MCF 10A (cell line): ENCODE data around the gene ARTN. TPM values are rescaled to one million over a fixed set of nuclear protein-coding genes. Genes with fewer than 3 reads are reported as not detected.

ENCODE experiments used
- BruUV-seq: library from RNA; stranded (reverse); fragments of 400-500 nt; replicated peaks from 2 replicates; lab custom pipeline; 2021; lab: Mats Ljungman, UMichigan
- CTCF ChIA-PET: fragments of 300-600 bp; sonication (Branson Sonifier 250); formaldehyde crosslinking; extraction: SDS; loops from one replicate; lab custom pipeline; 2021; ENCODE audit warnings: antibody characterized with exemption, inconsistent platforms; lab: Yijun Ruan, JAX
- POLR2A ChIA-PET: fragments of 300-600, 350-650 bp; sonication (Branson Sonifier 250); formaldehyde crosslinking; extraction: SDS; loops from one replicate; lab custom pipeline; 2020; ENCODE audit warnings: antibody characterized with exemption, inconsistent platforms; lab: Yijun Ruan, JAX
- DNase-seq: peaks from one replicate; pipeline ENCODE4 v3.0.0-alpha.2; 2018; ENCODE audit not compliant: unreplicated experiment
- H3K27ac Mint-ChIP-seq: one replicate; pipeline ENCODE4 v1.8.0; 2022; ENCODE audit warnings: mild to moderate bottlenecking, low read depth, mixed read lengths; ENCODE audit not compliant: unreplicated experiment
- H3K27me3 Mint-ChIP-seq: one replicate; pipeline ENCODE4 v1.8.0; 2022; ENCODE audit warnings: mixed read lengths; ENCODE audit not compliant: insufficient read depth, unreplicated experiment
- H3K36me3 Mint-ChIP-seq: one replicate; pipeline ENCODE4 v1.8.0; 2022; ENCODE audit warnings: mild to moderate bottlenecking, moderate library complexity, mixed read lengths; ENCODE audit not compliant: insufficient read depth, unreplicated experiment
- H3K4me1 Mint-ChIP-seq: one replicate; pipeline ENCODE4 v1.8.0; 2022; ENCODE audit warnings: mixed read lengths; ENCODE audit not compliant: insufficient read depth, unreplicated experiment
- H3K4me3 Mint-ChIP-seq: one replicate; pipeline ENCODE4 v1.8.0; 2022; ENCODE audit warnings: mild to moderate bottlenecking, moderate library complexity, mixed read lengths; ENCODE audit not compliant: unreplicated experiment
- H3K9me3 Mint-ChIP-seq: one replicate; pipeline ENCODE4 v1.8.0; 2022; ENCODE audit warnings: mixed read lengths; ENCODE audit not compliant: unreplicated experiment
- intact Hi-C: fragments of 100-400 bp; cut with micrococcal nuclease; formaldehyde crosslinking; loops from 2 replicates; pipeline ENCODE4 v1.14.1; 2022
- total RNA-seq: library from RNA; stranded (reverse); gene quantifications from 2 replicates; pipeline ENCODE4 v1.2.3, GENCODE V29; 2022
- TF ChIP-seq, protein P1 (sequence below): fragments of 200-600 bp; IDR thresholded peaks from one replicate; pipeline ENCODE4 v1.8.0; 2022; ENCODE audit warnings: antibody characterized with exemption, mild to moderate bottlenecking; ENCODE audit not compliant: unreplicated experiment

Gene ARTN
- total RNA-seq, 1 experiment from 2014 or later = 1.9 TPM

GRCh38 chr1:43901196-43901961 is 32.2 kb upstream of the ARTN start:
- ChIA-PET CTCF (interaction anchor here (0.5 to 1.5 kb wide), 2 partner anchors 33 to 170 kb away, joined by 4 read pairs; no protein-coding TSS in a partner anchor), POLR2A (interaction anchor here (1.2 to 1.8 kb wide), 3 partner anchors 11 to 39 kb away, joined by 3 to 7 read pairs (median 5); no protein-coding TSS in a partner anchor)
- DNase-seq = no peak
- no peaks in the 10 kb centered on the region for H3K9me3 Mint-ChIP-seq
- BruUV-seq = no TSS peak
- intact Hi-C loops = no loop called here
- peaks cover 5% of the 10 kb centered on the region for H3K4me1 Mint-ChIP-seq
- peaks cover 10% of the 10 kb centered on the region for H3K36me3 Mint-ChIP-seq
- H3K4me3 Mint-ChIP-seq = no peak overlapping the region
- TF ChIP-seq, protein P1, sequence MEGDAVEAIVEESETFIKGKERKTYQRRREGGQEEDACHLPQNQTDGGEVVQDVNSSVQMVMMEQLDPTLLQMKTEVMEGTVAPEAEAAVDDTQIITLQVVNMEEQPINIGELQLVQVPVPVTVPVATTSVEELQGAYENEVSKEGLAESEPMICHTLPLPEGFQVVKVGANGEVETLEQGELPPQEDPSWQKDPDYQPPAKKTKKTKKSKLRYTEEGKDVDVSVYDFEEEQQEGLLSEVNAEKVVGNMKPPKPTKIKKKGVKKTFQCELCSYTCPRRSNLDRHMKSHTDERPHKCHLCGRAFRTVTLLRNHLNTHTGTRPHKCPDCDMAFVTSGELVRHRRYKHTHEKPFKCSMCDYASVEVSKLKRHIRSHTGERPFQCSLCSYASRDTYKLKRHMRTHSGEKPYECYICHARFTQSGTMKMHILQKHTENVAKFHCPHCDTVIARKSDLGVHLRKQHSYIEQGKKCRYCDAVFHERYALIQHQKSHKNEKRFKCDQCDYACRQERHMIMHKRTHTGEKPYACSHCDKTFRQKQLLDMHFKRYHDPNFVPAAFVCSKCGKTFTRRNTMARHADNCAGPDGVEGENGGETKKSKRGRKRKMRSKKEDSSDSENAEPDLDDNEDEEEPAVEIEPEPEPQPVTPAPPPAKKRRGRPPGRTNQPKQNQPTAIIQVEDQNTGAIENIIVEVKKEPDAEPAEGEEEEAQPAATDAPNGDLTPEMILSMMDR = no peak
- H3K27ac Mint-ChIP-seq = no peak overlapping the region
- no peaks in the 10 kb centered on the region for H3K27me3 Mint-ChIP-seq

DNA sequence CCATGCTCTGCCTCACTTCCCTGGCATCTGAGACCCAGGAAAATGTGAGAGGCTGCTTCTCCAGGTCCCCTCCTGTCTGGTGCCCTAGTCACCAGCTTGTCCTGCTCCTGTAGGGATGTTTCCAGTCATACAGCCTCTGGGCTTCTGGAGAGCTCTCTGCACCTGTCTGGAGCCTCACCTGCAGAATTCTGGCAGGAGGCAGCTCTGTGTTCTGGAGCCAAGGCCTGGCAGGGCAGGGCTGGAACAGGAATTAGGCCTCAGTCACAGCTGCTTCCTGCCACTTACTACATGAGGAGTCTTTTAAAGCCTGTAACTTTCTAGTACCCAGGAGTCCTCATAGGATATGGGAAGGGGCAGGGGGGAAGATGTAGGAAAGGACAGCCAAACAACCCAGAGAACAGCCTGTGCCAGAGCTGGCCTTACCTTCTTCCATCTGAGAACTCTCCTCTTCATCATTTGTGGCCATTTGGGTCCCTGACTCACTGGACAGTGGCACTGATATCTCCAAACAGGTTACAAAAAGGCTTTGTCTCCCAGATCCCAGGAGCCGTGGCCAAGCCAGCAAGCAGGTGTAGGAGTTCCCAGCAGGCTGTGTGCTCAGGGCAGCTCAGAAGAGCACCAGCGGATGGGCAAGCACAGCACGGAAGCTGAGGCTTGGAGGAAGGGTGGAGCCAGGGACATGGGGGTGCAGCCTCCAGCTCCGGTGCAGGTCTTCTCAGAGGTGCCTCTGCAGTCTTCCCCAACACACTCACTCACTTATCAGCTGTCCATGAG is 31.4 kb upstream of the ARTN start:
- Mint-ChIP-seq H3K9me3 (no peaks in the 10 kb centered on the region), H3K4me3 (no peak overlapping the region), H3K36me3 (peaks cover 10% of the 10 kb centered on the region), H3K27ac (no peak overlapping the region), H3K4me1 (peaks cover 4% of the 10 kb centered on the region), H3K27me3 (no peaks in the 10 kb centered on the region)
- DNase-seq = no peak
- TF ChIP-seq, protein P1 = no peak
- CTCF ChIA-PET = interaction anchor here (0.5 to 1.5 kb wide), 4 partner anchors 32 to 285 kb away, joined by 3 to 4 read pairs (median 3); no protein-coding TSS in a partner anchor
- intact Hi-C loops = no loop called here
- POLR2A ChIA-PET = interaction anchor here (0.7 to 1.4 kb wide), 4 partner anchors 13 to 121 kb away, joined by 3 to 5 read pairs (median 4); no protein-coding TSS in a partner anchor
- BruUV-seq = no TSS peak

DNA sequence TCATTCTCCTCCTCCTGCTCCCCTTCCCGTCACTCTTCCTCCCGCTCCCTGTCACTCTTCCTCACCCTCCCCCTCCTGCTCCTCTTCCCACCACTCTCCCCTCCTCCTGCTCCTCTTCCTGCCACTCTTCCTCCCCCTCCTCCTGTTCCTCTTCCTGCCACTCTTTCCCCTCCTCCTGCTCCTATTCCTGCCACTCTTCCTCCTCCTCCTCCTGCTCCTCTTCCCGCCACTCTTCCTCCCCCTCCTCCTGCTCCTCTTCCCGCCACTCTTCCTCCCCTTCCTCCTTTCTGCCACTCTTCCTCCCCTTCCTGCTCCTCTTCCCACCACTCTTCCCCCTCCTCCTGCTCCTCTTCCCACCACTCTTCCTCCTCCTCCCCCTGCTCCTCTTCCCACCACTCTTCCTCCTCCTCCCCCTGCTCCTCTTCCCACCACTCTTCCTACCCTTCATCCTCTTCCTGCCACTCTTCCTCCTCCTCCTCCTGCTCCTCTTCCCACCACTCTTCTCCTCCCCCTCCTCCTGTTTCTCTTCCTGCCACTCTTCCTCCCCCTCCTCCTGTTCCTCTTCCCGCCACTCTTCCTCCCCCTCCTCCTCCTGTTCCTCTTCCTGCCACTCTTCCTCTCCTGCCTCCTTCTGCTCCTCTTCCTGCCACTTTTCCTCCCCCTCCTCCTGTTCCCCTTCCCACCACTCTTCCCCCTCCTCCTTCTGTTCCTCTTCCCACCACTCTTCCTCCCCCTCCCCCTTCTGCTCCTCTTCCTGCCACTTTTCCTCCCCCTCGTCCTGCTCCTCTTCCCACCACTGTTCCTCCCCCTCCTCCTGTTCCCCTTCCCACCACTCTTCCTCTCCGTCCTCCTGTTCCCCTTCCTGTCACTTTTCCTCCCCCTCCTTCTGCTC is 28.7 kb upstream of the ARTN start:
- TF ChIP-seq, protein P1 = no peak
- H3K27ac Mint-ChIP-seq = no peak overlapping the region
- intact Hi-C loops = no loop called here
- ChIA-PET POLR2A (no interaction called here), CTCF (no interaction called here)
- no peak overlapping the region for H3K4me3 Mint-ChIP-seq
- DNase-seq = no peak
- no peaks in the 10 kb centered on the region for H3K4me1 Mint-ChIP-seq
- peaks cover 16% of the 10 kb centered on the region for H3K36me3 Mint-ChIP-seq
- H3K9me3 Mint-ChIP-seq = no peaks in the 10 kb centered on the region
- no peaks in the 10 kb centered on the region for H3K27me3 Mint-ChIP-seq
- BruUV-seq = no TSS peak
